Measurements from ENCODE around the gene LRRC31.

Gene LRRC31

DNA sequence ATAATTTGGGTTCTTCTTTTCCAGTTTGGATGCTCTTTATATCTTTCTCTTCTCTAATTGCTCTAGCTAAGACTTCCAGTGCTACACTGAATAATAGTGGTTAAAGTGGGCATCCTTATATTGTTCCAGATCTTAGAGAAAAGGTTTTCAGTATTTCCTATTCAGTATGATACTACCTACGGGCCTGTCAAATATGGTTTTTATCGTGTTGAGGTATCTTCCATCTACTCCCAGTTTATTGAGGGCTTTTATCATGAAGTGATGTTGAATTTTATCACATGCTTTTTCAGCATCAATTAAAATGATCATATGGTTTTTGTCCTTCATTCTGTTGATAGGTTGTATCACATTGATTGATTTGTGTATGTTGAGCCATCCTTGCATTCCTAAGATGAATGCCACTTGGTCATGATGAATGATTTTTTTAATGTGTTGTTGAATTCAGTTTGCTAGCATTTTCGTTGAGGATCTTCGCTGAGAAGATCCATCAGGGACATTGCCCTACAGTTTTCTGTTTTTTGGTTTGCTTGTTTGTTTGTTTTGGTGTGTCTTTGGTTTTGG lies 54.1 kb downstream of the LRRC31 start:
- DNase-seq (ENCODE audit: insufficient read length, low spot score), result no peak
- peak; percentile 14 for FAIRE-seq

DNA sequence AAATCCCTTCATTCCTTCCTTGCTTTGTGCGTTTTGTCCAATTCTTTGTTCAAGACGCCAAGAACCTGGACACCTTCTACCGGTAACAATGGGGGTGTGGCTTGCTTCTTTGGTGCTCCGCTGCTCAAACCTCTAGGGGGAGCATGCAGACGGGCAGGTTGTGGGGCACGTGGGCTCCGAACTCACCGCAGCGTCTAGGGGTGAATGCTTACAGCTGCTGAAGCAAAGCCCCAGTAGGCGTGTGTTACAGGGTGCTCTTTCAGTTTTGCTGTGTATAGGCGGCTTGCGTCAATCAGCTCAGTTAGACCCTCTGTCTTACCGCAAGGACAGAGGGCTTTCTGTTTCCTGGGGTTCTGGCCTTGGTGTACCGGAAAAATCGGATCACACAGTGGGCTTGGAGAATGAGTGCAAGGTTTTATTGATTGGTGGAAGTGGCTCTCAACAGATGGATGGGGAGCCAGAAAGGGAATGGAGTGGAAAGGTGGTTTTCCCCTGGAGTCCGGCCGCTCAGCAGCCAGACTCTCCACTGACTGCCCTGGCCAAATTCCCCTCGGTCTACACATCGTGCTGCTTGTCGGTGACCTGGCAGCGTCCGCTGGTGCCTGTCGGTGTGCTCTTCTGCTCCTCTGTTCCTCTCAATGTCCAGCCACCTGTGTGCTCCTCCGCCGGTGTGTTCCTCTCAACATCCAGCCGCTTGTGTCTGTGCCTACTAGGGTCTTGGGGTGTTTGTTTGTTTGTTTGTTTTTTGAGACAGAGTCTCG lies 55.8 kb downstream of the LRRC31 start:
- FAIRE-seq (peak; percentile 99), DNase-seq (ENCODE audit: insufficient read length, low spot score) (peak; percentile 32)

DNA sequence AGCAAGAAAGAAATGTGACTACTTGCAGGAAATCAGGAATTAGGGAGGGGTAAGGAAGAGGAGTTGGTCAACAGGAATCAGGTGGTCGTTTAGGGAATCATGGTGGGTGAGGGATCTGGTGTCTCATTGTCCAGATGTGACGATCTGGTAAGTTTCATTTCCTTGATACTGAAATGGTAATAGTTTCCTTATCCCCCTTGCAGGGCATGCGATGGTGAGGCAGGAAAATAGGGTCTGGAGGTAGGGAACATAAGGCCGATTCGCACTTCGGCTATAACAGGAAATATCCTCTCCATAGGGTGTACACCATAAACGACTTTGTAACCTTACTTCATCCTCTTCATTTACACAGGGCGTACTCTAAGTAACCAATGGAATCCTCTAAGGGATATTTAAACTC lies 56.5 kb downstream of the LRRC31 start:
- no peak for FAIRE-seq
- no peak for DNase-seq (ENCODE audit: insufficient read length, low spot score)

DNA sequence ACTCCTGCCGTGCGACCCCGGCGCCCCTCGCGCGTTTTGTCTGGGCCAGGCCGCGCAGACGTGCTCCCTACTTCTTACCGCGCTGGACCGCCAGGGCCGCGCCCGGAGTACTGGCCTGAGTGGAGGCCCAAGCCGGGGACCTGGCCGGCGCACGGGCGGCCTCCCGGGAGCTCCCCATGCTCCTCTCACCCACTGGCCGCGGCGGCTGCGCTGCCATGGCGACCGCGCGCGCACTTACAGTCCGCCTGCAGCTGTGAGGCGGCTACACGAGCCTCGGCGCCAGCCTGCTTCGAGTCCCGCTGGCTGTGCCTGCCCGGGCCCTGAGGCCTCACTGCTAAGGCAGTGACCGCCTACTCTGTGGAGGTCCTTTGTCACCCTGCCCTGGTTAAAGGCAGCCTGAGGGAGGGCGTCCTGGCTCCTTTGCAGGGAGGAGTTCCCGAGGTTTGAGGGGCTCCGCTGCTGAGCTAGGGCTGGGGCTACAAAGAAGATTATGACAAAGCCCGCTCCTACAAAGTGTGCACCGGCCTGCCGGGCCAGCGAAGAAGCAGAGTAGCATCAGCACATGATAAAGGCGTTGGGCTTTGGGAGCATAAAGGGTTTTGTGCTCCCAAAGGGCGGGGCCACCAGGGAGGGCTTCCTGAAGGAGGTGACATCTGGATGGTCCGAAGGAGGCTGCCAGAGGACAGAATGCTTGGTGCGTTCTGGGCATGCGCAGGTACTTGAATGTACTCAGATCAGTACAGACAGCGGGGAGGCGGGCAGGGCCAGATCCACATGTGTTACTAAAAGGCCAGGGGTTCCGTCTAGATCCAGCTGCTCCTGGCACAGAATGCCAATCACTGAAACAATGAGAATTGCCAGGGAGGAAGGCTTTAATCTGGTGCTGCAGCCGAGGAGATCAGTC lies 57.2 kb downstream of the LRRC31 start, which contains the start of the genes LRRC34 and LRRIQ4:
Gene LRRC34, minus strand, starts transcription at position 573 of the 904 bp plus-strand sequence. Its CDS starts 356 bp downstream, at position 217.
Gene LRRIQ4, plus strand, starts transcription at position 539 of the 904 bp plus-strand sequence. CDS start 9,052 bp downstream, outside the sequence.
- DNase-seq (ENCODE audit: insufficient read length, low spot score), result peak; percentile 47
- peak; percentile 98 for FAIRE-seq

DNA sequence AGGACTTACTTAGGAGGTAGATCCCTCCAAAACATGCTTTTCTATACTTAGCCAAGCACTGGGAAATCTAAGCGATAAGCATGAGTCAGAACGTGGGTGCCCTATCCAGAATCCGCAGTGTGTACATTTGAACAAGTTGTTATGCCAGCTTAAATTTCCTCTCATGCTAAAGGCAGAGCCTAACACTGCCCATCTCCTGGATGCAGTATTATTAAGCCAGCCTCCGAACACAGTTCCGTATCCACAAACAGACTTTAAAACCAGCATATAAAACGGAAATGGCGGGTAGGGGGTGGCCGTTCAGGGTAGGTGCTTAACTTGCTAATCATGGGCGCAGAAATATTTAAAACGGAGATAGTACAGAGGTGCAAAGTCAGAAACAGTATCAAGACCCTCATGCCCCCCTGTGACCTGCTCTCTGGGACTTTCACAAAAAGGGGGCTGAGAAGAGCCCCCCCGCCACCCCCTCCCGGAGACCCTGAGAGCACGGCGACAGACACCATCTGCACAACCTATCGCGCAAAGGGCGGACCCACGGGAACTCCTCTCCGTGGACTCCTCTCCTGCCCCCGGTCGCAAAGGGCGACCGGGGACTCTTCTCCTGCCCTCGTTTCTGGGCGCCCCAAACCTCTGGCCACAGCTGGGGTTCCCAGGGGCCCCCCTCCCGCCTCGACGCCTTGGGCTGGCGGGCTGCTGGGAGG lies 58.0 kb downstream of the LRRC31 start:
- peak; percentile 56 for FAIRE-seq
- DNase-seq (ENCODE audit: insufficient read length, low spot score), result no peak

DNA sequence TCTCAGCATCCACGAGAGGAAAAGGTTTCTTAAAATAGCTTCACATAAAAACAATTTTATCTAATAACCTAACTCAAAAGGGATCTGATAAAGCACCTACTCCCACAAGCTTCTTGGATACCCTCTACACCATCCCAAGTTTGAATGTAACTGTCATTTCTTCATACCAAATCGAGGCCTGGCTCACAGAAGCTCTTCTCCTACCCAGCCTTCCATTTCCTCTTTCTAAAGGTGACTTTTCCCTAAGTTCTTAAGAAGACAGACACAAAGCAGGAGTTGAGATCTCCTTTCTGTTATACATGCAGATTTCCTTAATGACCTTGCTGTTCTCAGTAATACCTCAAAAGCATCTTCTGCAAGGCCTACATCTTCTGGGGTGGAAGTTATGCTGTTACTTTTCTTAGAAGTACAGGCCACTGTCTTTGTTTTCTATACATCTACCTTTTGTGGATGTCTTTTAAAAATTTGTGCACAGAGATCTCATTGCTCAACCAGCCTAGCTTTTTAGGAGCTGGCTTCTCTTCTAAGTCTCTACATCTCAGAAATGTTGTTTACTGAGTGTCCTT lies 60.4 kb downstream of the LRRC31 start:
- FAIRE-seq, result peak; percentile 4
- DNase-seq (ENCODE audit: insufficient read length, low spot score), result no peak

DNA sequence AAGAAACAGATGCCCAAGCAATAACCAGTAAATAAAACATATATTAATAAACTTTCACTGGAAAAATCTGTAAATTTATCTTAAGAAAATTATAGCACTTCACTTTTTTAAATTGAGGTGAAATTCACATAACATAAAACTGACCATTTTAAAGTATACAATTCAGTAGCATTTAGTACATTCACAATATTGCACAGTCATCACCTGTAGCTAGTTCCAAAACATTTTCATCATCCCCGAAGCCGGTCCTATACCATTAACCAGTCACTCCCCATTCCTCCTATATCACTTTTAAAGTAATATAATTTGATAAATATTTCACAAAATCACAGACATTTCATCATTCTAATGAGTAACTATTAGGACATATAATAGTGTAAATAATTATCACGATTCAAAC lies 65.1 kb downstream of the LRRC31 start:
- FAIRE-seq (no peak), DNase-seq (ENCODE audit: insufficient read length, low spot score) (no peak)

DNA sequence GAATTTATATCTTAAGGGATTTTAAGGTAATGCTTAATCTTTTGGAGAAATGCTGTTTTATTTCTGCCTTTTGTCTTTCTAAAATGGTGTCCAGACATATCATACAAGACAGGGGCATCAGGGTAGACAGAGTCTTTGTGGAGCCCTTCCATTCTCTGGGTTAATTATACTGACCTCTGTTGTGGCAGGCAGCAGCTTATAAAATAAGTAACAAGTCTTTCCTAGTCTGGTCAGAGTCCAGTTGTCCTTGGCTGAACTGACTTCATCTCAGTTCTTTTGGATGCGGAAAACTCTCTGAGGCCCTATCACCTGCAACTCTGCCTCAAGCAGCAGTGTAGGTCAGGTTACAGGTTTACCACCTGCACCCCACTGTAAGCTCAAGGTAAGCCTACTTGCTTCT lies 77.4 kb downstream of the LRRC31 start:
- no peak for FAIRE-seq
- no peak for DNase-seq (ENCODE audit: insufficient read length, low spot score)

DNA sequence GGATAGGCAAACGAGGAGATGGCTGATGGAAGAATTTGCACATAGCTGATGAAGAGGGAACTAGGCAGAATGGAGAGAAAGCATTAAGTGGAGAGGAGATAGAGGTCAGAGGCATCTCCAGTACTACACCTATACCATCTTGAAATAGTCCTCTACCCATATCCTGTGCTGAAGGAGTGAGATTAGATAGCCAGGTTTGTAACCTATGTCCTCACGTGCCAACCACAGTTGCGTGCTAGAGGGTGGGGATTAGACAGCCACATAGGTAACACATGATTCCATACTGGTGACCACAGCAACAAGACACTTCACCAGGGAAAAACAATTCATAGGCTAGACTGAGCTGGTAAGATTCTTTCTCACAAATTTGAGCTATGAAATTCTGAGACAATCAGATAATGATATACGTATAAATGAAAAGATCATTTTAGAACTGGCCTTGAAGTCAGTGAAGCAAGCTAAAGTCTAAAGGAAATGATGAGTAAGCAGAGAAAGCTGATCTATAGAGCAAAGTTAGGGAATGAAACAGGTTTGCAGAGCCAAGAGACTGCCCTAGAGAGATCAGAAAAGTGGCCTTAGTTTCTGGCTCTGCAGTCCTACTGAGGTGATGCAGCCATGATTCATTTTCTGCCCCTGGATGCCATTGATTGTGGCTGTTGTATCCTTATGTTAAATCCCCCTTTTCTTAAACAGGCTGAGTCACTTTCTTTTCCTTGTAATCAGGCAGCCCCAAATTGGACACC lies 78.9 kb downstream of the LRRC31 start:
- FAIRE-seq (no peak), DNase-seq (ENCODE audit: insufficient read length, low spot score) (no peak)

DNA sequence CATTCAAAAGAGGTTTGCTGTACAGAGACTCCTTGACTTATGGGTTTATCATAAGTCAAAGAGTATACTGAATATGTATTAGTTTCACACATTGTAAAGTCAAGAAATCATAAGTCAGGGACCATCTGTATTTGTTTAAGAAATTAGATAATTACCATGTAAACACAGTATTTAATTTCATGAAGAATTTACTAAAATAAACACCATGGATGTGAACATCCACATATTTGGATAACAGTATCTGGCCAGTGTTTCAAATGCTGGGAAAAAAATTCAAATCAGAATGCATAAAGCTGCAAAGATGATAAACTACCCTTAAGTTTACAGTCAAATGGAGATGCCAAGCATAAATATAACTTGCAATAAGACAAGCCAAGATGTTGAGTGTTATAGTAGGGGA lies 79.5 kb downstream of the LRRC31 start:
- FAIRE-seq (no peak), DNase-seq (ENCODE audit: insufficient read length, low spot score) (no peak)

Measured in GM19239 (cell line).